CD4-positive, alpha-beta T cell treated with Interleukin-21 for 1 hour (primary cell): ENCODE results near the gene DCUN1D2.
"Not testable (repeated sequence)": the region's sequence is repeated elsewhere in the genome, so short reads cannot be mapped to it uniquely, and the experiment has no call there.

Experiments used
- DNase-seq: peaks from one replicate; pipeline ENCODE4 v3.0.0-alpha.2; 2020

Gene DCUN1D2

GRCh38 chr13:113442354-113442984 is 48.0 kb downstream of the DCUN1D2 start:
- no peak for DNase-seq

DNA sequence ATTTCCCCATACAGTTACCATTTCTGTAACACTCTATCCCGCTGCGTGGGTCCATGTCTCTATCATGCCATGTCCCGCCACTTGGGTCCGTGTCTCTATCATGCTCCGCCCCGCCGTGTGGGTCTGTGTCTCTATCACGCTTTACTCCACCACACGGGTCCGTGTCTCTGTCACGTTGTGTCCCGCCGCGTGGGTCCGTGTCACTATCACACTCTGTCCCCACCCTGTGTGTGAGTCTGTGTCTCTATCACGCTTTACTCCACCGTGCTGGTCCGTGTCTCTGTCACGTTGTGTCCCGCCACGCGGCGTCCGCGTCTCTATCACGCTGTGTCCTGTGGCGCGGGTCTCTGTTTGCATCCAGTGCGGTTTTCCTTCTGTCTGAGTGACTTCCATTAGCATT is 48.9 kb downstream of the DCUN1D2 start:
- DNase-seq: no peak

DNA sequence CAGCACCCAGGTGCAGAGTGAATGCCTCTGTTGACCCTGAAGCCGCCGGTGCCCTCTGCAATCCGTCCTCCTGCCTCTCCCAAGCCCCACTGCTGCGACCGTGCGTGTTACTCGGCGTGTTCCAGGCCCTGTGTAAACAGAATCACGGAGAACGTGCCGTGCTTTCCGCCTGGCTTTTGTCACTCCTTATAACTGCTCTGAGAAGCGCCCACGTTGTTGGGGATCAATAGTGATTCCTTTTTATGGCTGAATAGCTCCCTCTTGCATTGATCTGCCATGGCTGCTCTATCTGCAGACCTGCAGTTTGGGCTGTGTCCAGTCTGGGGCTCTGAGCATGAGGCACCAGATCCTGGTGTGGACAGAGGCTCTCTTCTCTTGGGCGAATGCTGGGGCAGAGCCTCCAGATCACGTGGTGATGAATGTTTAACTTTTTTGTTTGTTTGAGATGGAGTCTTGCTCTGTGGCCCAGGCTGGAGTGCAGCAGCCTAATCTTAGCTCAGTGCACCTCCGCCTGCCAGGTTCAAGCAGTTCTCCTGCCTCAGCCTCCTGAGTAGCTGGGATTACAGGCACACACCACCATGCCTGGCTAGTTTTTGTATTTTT is 53.0 kb downstream of the DCUN1D2 start:
- DNase-seq: no peak

DNA sequence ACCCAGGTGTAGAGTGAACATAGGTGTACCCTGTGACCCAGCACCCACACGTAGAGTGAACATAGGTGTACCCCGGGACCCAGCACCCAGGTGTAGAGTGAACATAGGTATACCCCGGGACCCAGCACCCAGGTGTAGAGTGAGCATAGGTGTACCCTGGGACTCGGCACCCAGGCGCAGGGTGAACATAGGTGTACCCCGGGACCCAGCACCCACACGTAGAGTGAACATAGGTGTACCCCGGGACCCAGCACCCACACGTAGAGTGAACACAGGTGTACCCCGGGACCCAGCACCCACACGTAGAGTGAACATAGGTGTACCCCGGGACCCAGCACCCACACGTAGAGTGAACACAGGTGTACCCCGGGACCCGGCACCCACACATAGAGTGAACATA is 53.6 kb downstream of the DCUN1D2 start:
- DNase-seq: not testable (repeated sequence)

GRCh38 chr13:113435907-113436306 is 54.6 kb downstream of the DCUN1D2 start:
- not testable (repeated sequence) for DNase-seq

DNA sequence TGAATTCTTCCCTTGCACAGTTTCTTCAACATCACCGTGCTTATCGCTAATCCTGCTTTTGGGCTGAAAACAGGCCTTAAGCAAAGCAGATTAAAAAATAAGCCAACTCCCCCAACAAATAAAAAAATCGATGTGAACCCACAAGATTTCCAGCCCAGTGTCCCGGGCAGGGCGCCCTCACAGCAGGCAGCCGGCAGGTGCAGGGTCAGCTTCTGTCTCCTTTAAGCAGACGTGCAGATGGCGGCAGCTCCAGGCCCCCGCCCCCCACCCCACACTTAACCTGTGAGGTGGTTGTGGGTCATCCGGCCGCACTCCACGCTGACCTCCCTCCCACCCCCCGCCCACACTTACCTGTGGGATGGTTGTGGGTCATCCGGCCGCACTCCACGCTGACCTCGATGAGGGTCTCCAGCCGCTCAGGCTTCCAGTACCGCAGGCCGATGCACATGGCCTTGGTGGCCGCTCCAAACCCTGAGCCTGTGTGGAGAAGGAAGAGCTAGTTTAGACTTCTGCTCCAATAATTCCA is 57.1 kb downstream of the DCUN1D2 start:
- no peak for DNase-seq

GRCh38 chr13:113432506-113433270 is 57.8 kb downstream of the DCUN1D2 start:
- DNase-seq: no peak

- DNase-seq: no peak
Measured at GRCh38 chr13:113431171-113431570, 59.3 kb downstream of the DCUN1D2 start.

- DNase-seq: no peak
Measured at GRCh38 chr13:113430378-113431110, 60.0 kb downstream of the DCUN1D2 start.

GRCh38 chr13:113429608-113429985 is 60.9 kb downstream of the DCUN1D2 start:
- DNase-seq: no peak

- no peak for DNase-seq
Measured at GRCh38 chr13:113428871-113429607, 61.5 kb downstream of the DCUN1D2 start.

- DNase-seq: no peak
Measured at GRCh38 chr13:113428469-113428865, 62.0 kb downstream of the DCUN1D2 start.

- DNase-seq: no peak
Measured at GRCh38 chr13:113427562-113428468, 62.7 kb downstream of the DCUN1D2 start.

DNA sequence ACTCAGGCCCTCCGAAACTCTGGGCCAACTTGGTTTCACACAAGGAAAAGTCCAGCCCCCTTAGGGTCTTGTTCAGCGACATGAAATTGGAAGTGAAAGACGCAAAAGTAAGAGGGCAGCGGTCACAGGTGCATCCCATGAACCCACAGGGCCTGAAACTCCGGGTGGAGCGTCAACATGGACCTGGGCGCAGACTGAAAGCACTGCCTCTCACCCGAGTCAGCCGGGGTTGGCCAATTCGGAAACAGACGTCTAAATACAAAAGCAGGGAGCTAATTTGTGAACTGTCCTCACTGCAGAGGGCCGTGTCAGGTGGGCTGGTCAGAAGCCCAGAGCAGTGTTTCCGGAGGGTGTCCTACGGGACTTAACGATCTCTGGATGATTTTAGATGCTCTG is 63.9 kb downstream of the DCUN1D2 start:
- DNase-seq: no peak

GRCh38 chr13:113425941-113426590 is 64.4 kb downstream of the DCUN1D2 start:
- no peak for DNase-seq

GRCh38 chr13:113423520-113424163 is 66.9 kb downstream of the DCUN1D2 start:
- no peak for DNase-seq

- no peak for DNase-seq
Measured at GRCh38 chr13:113422807-113423519, 67.5 kb downstream of the DCUN1D2 start.

DNA sequence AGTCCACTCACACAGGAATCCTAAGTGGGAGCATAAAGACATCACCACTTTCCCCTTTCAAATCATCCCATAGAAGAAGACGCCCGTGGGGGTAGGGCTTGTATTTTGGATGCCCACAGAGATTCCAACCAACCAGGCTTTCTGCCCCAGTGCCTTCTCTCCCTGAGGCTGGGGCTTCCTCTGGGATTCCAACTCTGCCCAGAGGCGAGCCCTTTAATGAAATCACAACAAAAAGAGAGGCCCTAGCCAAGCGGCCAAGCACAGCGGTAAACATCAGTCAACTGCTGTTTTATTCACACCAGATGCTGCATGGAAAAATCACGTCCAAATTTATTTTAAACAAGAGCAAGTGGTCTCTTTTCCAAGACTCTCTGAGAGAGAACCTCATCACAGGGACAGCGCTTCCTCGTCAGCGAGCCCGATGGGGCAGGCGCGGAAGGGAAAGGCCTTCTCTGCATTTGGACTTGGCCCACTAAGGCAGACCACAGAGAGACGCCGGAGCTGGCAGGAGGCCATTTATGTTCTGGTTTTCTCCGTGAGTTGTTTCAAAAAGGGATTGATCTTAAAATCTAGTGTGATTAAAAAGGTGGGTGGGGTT is 68.7 kb downstream of the DCUN1D2 start:
- no peak for DNase-seq
